GM21515 (cell line): ENCODE measurements around the gene MPHOSPH9.

Source experiments
- ATAC-seq: cut with Tn5 transposase; IDR thresholded peaks from one replicate; pipeline ENCODE4 v1.9.1; 2021; ENCODE audit not compliant: unreplicated experiment

Gene MPHOSPH9

DNA sequence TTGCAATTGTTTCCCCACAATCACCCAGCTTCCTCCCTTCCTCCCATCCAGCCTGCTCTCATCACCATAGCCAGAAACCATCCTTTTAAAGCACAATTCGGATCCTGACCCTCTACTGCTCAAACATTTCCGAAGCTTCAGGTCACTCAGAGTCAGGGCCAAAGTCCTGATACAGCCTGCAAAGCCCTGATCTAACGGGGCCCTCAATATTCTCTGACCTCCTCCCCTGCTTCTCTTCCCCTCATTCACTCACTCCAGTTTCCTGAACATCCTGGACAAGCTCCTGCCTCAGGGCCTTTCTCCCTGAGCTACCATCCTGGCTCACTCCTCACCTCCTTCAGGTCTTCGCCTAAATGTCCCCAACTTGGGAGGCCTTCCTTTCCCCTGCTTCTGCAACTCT lies 128.1 kb downstream of the MPHOSPH9 start:
- no peak for ATAC-seq
